Esophagus muscularis mucosa (tissue), 4 donors: ENCODE data around the gene PATL2. TPM values are rescaled to one million over a fixed set of nuclear protein-coding genes. Genes with fewer than 3 reads are reported as not detected.
"Not testable (repeated sequence)": the region's sequence is repeated elsewhere in the genome, so short reads cannot be mapped to it uniquely, and the experiment has no call there.

Source experiments
- DNase-seq: peaks from one replicate; pipeline ENCODE4 v3.0.0-alpha.2; 2017; ENCODE audit errors: extremely low spot score
- H3K27ac ChIP-seq, 4 donors: fragments of 200-600 bp; sonication (generic); replicated peaks in 1 of 4; 1 replicate in 3 of 4; 2 replicates in 1 of 4; pipeline ENCODE4 v1.5.1; 2016 to 2019; ENCODE audit warnings: mild to moderate bottlenecking in 1 of 4
- H3K27me3 ChIP-seq, 4 donors: fragments of 200-600 bp; sonication (generic); one replicate each; pipeline versions ENCODE4 v1.5.1 to v1.6.0; 2016 to 2019
- H3K36me3 ChIP-seq, 4 donors: fragments of 200-600 bp; sonication (generic); one replicate each; pipeline ENCODE4 v1.5.1; 2016 to 2019
- H3K4me1 ChIP-seq, 4 donors: fragments of 200-600 bp; sonication (generic); one replicate each; pipeline ENCODE4 v1.5.1; 2016 to 2019
- H3K4me3 ChIP-seq, 4 donors: fragments of 200-600 bp; sonication (generic); 1 replicate in 2 of 4; 2 replicates in 2 of 4; pipeline ENCODE4 v1.5.1; 2016 to 2019; ENCODE audit warnings: mild to moderate bottlenecking in 4 of 4, moderate library complexity in 1 of 4
- H3K9me3 ChIP-seq, 4 donors: fragments of 200-600 bp; sonication (generic); 1 replicate in 3 of 4; 2 replicates in 1 of 4; pipeline ENCODE4 v1.5.1; 2016 to 2019
- EP300 ChIP-seq: sonication (generic); formaldehyde crosslinking; IDR thresholded peaks from one replicate; pipeline ENCODE4 v1.6.1; 2017; ENCODE audit warnings: antibody characterized with exemption
- POLR2A ChIP-seq: fragments of 450-650 bp; IDR thresholded peaks from one replicate; pipeline ENCODE4 v1.6.1; 2017; ENCODE audit warnings: antibody characterized with exemption, moderate library complexity, mild to moderate bottlenecking, low read depth
- POLR2AphosphoS5 ChIP-seq, 2 donors: sonication (generic); formaldehyde crosslinking; IDR thresholded peaks; one replicate each; pipeline ENCODE4 v1.6.1; 2017; ENCODE audit warnings: antibody characterized with exemption in 2 of 2
- WGBS: methylation state at CpG from one replicate; pipeline ENCODE4 v1.1.5; 2018; 5-methylcytosine and 5-hydroxymethylcytosine counted together
- intact Hi-C: fragments of 100-400 bp; cut with DNase I; formaldehyde crosslinking; loops from one replicate; pipeline ENCODE4 v1.15.1; 2023
- total RNA-seq, 4 donors: library from RNA; depleted of rRNA; stranded (reverse); fragments of >200 nt; gene quantifications; one replicate each; pipeline versions ENCODE4 v1.1.0 to v1.2.1, GENCODE V29; 2016
- TF ChIP-seq, protein P1 (sequence below), 3 experiments: fragments of 200-600 bp in 2 of 3; fragments of 450-650 bp in 1 of 3; sonication (generic) in 2 of 3; IDR thresholded peaks; one replicate each; pipeline ENCODE4 v1.5.1; 2017 to 2019; ENCODE audit warnings: antibody characterized with exemption in 3 of 3, mild to moderate bottlenecking in 2 of 3, moderate library complexity in 1 of 3

The PATL2 gene
- total RNA-seq, 4 donors from 2014 or later: 0.19 to 0.50 (median 0.41) TPM

DNA sequence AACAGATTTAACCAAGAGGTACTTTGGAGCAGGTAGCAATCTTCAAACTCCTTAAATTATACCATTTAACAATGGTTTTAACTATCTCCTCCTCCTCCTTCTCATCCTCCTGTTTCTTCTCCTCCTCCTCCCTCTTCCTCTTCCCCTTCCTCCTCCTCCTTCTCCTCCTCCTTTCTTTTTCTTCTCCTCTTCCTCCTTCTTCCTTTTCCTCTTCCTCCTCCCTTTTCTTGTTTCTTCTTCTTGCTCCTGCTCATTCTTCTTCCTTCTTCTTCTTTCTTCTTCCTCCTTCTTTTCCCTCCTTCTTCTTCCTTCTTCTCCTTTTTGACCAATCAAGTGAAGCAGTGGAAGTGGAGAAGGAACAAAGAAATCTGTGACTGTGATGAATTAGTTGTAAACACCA lies 14.1 kb downstream of the PATL2 start:
- peaks cover 0 to 14% (median 6%) of the 10 kb centered on the region in 4 donors for H3K9me3 ChIP-seq
- TF ChIP-seq POLR2AphosphoS5 (IDR thresholded peaks at IDR 0.05) (no peak), EP300 (no peak), POLR2A (no peak)
- TF ChIP-seq, protein P1, sequence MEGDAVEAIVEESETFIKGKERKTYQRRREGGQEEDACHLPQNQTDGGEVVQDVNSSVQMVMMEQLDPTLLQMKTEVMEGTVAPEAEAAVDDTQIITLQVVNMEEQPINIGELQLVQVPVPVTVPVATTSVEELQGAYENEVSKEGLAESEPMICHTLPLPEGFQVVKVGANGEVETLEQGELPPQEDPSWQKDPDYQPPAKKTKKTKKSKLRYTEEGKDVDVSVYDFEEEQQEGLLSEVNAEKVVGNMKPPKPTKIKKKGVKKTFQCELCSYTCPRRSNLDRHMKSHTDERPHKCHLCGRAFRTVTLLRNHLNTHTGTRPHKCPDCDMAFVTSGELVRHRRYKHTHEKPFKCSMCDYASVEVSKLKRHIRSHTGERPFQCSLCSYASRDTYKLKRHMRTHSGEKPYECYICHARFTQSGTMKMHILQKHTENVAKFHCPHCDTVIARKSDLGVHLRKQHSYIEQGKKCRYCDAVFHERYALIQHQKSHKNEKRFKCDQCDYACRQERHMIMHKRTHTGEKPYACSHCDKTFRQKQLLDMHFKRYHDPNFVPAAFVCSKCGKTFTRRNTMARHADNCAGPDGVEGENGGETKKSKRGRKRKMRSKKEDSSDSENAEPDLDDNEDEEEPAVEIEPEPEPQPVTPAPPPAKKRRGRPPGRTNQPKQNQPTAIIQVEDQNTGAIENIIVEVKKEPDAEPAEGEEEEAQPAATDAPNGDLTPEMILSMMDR (IDR thresholded peaks at IDR 0.05): no peak
- H3K27me3 ChIP-seq: no peaks in the 10 kb centered on the region
- no peak overlapping the region for H3K27ac ChIP-seq
- intact Hi-C loops: no loop called here
- no peak for DNase-seq
- H3K4me1 ChIP-seq: no peaks in the 10 kb centered on the region
- H3K4me3 ChIP-seq: no peak overlapping the region
- H3K36me3 ChIP-seq: no peaks in the 10 kb centered on the region

DNA sequence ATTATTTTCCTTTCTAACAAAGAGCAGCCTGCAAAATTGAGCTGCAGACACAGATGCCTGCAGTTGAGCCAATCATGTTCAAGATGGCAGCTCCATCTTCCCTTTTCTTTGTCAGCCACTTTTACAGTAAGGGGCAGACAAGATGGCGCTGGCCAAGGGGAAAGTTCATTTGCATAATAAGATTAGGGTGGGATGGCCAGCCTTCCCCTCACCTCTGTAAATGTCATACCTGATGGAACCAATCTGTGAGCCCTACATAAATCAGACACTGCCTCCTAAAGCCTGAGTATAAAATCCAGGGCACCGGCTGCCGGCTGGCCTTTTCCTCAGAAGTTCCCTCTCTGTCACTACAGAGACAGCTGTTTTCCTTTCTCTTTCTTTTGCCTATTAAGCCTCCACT lies 15.8 kb downstream of the PATL2 start:
- peaks cover 0 to 11% (median 4%) of the 10 kb centered on the region in 4 donors for H3K9me3 ChIP-seq
- 64% methylated on average over 3 of the region's 3 CpGs for WGBS
- intact Hi-C loops: no loop called here
- no peaks in the 10 kb centered on the region for H3K4me1 ChIP-seq
- H3K27ac ChIP-seq: no peak overlapping the region
- no peaks in the 10 kb centered on the region for H3K36me3 ChIP-seq
- no peaks in the 10 kb centered on the region for H3K27me3 ChIP-seq
- no peak overlapping the region for H3K4me3 ChIP-seq
- no peak for DNase-seq
- TF ChIP-seq POLR2AphosphoS5 (IDR thresholded peaks at IDR 0.05) (no peak), EP300 (no peak), POLR2A (no peak)
- TF ChIP-seq, protein P1 (IDR thresholded peaks at IDR 0.05): no peak

DNA sequence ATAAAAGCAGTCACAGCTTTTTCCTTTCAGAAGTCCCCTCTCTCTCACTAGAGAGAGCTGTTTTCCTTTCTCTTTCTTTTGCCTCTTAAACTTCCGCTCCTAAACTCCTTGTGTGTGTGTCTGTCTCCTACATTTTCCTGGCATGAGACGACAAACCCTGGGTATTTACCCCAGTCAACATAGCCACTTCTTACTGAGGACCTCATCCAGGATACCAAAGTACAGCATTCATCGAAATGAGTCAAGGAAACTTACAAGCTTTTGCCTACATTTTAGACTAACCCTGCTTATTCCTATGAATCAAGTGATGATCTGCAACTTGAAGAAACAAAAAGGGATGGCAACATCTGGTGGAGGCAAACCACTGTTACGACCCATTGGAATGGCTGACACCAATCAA lies 16.7 kb downstream of the PATL2 start:
- intact Hi-C loops: no loop called here
- TF ChIP-seq, protein P1 (IDR thresholded peaks at IDR 0.05): no peak
- no peaks in the 10 kb centered on the region for H3K4me1 ChIP-seq
- no peak for DNase-seq
- H3K36me3 ChIP-seq: no peaks in the 10 kb centered on the region
- WGBS: 86% methylated on average over 4 of the region's 4 CpGs
- H3K9me3 ChIP-seq: peaks cover 0 to 3% (median under 1%) of the 10 kb centered on the region in 4 donors
- H3K4me3 ChIP-seq: no peak overlapping the region
- H3K27me3 ChIP-seq: no peaks in the 10 kb centered on the region
- H3K27ac ChIP-seq: no peak overlapping the region

DNA sequence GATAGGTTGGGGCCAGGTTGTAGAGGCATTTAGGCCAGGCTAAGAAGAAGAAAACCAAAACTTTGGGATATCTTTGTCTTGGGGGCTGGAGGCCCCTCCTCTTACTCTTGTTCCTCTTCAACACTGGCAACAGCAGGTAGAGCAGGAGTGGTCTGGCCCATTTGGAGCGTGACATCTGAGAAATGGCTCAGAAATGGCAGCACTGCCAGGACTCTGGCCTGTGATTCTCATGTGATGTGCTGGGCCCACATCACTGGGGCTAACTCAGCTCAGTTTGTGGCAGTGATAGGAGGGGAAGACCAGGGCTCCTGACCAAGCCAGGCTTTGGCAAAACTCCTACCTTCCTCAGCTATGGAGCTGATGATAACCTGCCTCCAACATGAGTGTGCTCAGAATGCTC lies 18.5 kb downstream of the PATL2 start:
- H3K36me3 ChIP-seq: no peaks in the 10 kb centered on the region
- TF ChIP-seq EP300 (no peak), POLR2AphosphoS5 (IDR thresholded peaks at IDR 0.05) (no peak), POLR2A (no peak)
- TF ChIP-seq, protein P1 (IDR thresholded peaks at IDR 0.05): no peak
- H3K27ac ChIP-seq: no peak overlapping the region
- no peak overlapping the region for H3K4me3 ChIP-seq
- no peak for DNase-seq
- no peaks in the 10 kb centered on the region for H3K27me3 ChIP-seq
- H3K9me3 ChIP-seq: no peaks in the 10 kb centered on the region
- no peaks in the 10 kb centered on the region for H3K4me1 ChIP-seq
- intact Hi-C loops: no loop called here
- WGBS: 80% methylated on average over 1 of the region's 1 CpG

DNA sequence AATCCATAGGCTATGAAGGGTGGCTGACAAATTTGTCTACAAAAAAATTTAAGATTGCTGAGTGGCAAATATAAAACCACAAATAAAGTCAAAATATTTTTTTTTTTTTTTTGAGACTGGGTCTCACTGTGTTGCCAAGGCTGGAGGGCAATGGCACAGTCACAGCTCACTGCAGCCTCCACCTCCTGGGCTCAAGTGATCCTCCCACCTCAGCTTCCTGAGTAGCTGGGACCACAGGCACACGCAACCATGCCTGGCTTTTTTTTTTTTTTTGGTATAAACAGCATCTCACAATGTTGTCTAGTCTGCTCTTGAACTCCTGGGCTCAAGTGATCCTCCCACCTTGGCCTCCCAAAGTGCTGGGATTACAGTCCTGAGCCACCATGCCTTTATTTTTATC lies 20.9 kb downstream of the PATL2 start:
- DNase-seq, H3K9me3 ChIP-seq, H3K36me3 ChIP-seq, H3K4me3 ChIP-seq, H3K4me1 ChIP-seq, intact Hi-C loops, H3K27ac ChIP-seq, H3K27me3 ChIP-seq: not testable (repeated sequence)
- WGBS: 54% methylated on average over 1 of the region's 1 CpG

DNA sequence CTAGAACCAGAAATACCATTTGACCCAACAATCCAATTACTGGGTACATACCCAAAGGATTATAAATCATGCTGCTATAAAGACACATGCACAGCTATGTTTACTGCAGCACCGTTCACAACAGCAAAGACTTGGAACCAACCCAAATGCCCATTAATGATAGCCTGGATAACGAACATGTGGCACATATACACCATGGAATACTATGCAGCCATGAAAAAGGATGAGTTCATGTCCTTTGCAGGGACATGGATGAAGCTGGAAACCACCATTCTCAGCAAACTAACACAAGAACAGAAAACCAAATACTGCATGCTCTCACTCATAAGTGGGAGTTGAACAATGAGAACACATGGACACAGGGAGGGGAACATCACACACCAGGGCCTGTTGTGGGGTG lies 21.8 kb downstream of the PATL2 start:
- H3K27me3 ChIP-seq, H3K36me3 ChIP-seq, H3K27ac ChIP-seq, H3K4me1 ChIP-seq, DNase-seq, intact Hi-C loops, H3K9me3 ChIP-seq, H3K4me3 ChIP-seq: not testable (repeated sequence)
- WGBS: 84% methylated on average over 2 of the region's 2 CpGs

DNA sequence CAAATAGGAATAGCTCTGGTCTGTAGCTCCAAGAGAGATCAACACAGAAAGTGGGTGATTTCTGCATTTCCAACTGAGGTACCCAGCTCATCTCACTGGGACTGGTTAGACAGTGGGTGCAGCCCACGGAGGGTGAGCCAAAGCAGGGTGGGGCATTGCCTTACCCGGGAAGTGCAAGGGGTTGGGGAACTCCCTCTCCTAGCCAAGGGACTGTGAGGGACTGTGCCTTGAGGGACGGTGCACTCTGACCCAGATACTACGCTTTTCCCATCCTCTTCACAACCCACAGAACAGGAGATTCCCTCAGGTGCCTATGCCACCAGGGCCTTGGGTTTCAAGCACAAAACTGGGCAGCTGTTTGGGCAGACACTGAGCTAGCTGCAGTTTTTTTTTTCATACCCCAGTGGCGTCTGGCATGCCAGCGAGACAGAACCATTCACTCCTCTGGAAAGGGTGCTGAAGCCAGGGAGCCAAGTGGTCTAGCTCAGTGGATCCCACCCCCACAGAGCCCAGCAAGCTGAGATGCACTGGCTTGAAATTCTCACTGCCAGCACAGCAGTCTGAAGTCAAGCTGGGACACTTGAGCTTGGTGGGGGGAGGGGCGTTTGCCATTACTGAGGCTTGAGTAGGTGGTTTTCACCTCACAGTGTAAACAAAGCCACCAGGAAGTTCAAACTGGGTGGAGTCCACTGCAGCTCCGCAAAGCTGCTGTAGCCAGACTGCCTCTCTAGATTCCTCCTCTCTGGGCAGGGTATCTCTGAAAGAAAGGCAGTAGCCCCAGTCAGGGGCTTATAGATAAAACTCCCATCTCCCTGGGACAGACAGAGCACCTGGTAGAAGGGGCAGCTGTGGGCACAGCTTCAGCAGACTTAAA lies 28.1 kb downstream of the PATL2 start:
- intact Hi-C loops: not testable (repeated sequence)

More for the DNA sequence above, 28.1 kb downstream of the PATL2 start:
- not testable (repeated sequence) for H3K4me3 ChIP-seq, H3K9me3 ChIP-seq, H3K27ac ChIP-seq, H3K36me3 ChIP-seq, DNase-seq
- WGBS: 29% methylated on average over 8 of the region's 8 CpGs
- peaks cover 0 to 17% (median 0%) of the 10 kb centered on the region in 4 donors for H3K27me3 ChIP-seq
- peaks cover 8 to 12% (median 11%) of the 10 kb centered on the region in 4 donors for H3K4me1 ChIP-seq
